ENCODE data around the gene CREBZF.
"Not testable (repeated sequence)": the region's sequence is repeated elsewhere in the genome, so short reads cannot be mapped to it uniquely, and the experiment has no call there.

The CREBZF gene

DNA sequence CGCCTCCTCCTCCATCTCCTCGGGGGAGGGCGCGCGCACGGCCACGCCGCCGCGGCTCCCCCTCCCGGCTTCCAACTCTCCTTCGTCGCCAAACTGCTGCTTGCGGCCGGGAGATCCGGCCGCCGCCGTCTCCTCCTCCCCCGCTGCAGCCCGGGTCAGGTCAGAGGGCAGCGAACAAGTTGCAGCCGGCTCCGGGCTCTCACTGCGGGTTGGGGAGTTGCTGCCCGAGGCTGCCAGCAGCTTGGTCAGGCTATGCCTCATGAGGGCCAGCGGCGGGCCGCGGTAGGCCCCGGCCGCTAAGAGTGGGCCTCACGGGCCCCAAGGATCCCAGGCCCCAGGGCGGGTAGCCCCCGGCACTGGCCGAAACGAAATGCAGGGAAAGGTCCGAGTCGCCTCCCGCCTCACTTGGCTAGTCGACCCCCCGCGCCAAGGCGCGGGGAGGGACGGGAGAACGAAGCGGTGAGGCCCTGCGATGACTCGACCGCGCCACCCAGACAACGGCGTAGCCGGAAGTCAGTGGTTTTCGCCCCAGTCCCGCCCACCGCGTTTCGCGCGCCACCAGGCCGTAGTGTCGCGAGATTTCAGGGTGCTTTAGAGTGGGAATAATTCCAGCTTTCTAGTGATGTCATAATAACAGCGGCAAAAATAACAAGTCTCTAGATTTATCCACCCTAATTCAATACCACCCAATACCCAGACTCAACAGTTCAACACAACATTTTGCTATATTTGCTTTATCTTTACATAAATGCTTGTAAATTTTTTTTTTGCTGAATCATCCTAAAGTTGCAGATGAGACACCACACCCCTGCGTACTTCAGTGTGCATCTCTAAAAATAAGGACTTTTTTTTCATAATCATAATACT lies at the start of gene CREBZF:
Gene CREBZF (minus strand): TSS at position 515 of the 867 bp plus-strand sequence. CDS start 254 bp downstream, at position 261.
- DNase-seq = peak; percentile 98 to 99 (median 98)

DNA sequence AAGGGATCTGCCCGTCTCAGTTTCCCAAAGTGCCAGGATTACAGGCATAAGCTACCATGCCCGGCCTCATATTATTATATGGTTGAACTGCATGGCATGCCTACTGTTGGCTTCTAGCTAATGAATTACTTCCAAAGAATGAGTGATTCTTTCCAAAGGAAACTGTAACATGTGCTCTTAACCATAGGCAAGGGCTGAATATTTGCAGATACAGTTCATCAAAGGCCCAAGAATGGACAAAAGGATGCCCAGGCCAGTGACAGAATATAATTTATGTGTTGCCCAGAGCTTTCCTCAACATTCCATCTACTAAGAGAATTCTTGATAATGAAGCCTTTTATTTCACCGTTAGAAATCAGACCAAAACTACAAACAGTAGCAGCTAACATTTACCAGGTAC lies 48.0 kb upstream of the CREBZF start:
- no peak for DNase-seq

DNA sequence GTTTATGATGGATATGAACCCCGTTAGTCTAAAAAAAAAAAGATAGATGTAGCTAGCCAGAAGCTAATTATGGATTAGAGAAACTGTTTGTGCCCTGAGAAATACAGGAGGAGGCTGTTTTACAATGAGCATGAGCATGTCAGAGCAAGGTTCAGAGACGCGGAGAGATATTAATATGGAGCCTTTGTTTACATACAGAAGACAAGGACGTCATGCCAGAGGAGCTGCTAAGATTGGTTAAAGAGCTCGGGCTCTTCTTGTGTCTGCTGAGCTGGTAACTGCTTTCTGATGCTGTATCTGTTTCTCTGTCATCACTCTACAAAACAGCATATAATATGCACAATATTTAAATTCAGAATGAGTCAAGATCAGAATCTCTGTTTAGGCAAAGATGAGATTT lies 46.0 kb upstream of the CREBZF start:
- DNase-seq = no peak

DNA sequence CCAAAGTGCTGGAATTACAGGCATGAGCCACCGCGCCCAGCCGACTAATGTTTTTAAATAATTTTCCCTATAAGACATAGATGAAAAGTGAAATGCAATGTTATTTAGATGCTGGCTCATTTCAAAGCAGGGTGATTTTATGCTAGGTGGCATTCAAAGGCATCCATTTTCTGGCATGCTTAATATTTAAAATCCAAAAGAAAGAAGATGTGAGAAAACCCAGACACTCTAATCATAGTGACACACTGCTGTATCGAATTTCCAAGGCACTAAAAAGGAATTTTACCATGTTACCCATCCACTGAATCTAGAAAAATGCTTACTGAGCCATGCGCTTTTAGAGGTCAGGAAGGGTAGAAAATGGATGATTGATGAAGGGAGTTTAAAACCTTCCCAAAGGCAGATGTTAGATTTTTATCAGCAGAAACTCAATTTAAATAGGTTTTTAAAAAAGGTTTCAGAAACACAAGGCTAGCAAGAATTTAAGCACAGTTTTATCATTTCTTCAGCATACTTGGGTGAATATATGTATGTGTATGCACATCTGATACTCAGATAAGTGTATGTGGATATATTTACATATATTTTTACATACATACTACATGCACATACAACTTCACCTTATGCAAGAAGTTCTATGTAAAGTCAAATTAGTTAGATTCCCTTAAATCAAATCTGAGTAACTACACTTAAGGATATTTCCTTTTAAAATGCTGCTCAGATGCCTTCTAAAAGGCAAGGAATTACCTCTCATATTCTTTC lies 45.2 kb upstream of the CREBZF start:
- DNase-seq = no peak

DNA sequence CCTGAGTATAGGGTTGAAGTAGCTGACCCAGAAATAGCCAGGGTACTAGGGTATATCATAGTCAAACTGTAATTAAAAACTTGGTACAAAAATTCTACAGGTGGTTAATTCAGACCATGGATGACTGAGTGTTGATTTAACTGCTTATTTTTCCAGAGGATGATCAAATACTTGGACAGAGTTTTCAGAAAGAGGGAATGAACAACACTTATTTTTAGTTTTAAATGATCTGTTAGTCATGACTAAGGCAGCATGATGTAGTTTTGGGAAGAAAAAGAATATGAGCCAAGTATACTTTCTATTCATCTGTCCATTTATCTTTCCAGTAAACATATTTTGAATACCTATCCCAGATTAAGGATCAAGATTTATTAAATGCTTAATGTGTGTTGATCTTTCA lies 40.9 kb upstream of the CREBZF start:
- no peak for DNase-seq

- no peak for DNase-seq
Measured at GRCh38 chr11:85704967-85705366, 40.0 kb upstream of the CREBZF start.

DNA sequence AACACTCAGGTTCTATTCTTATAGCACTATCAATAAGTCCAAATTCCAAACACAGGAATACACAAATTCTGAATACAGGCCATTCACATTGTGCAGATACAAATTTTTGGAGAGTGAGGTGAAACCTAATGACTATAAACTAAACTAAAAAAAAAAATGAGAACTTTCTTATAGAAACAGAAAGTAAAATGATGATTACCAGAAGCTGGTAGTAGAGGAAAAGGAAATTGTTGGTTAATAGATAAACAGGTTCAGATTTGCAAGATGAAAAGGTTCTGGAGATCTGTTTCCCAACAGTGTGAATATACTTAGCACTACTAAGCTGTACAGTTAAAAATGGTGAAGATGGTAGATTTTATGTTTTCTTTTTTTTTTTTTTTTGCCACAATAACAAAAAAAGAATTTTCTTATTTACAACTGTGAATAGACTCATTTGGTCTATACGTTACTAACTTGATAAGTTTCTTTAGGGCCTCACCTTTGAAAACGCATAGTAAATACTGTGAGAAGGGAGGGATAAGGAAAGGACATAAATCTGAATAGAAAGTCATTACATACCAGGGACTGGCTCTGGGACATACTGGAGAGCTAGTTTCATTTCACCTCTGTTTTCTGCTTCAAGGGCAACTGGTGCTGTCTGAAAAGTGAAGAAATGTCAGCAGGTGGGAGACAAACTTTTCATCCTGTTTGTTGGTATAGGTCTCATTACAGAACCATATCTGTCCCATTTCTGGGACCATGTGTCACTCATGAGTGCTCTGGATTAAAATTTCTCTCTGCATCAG lies 35.2 kb upstream of the CREBZF start:
- peak in 2 of 3 donors; percentile 14 to 29 for DNase-seq

DNA sequence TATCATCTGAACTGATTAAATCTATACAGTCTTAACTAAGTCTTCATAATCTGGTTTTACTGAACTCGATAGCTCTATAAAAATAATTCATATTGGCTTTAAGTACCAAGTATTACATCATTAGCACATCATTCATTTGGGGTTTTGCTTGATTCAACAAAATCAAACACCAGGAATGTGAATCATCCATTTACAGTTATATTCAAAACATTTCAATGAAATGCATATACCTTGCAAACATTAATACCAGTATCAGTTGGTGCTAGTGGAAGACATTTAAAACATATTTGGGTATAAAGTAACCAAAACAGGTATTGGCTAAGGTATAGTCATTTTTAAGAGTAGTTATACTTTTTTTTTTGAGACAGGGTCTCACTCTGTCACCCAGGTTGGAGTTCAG lies 33.3 kb upstream of the CREBZF start:
- no peak for DNase-seq

GRCh38 chr11:85697747-85698146 lies 32.8 kb upstream of the CREBZF start:
- DNase-seq = peak in 1 of 3 donors; percentile 9

GRCh38 chr11:85695546-85695945 lies 30.6 kb upstream of the CREBZF start:
- DNase-seq = no peak

- peak; percentile 20 to 25 (median 21) for DNase-seq
Measured at GRCh38 chr11:85694385-85694980, 29.6 kb upstream of the CREBZF start.

DNA sequence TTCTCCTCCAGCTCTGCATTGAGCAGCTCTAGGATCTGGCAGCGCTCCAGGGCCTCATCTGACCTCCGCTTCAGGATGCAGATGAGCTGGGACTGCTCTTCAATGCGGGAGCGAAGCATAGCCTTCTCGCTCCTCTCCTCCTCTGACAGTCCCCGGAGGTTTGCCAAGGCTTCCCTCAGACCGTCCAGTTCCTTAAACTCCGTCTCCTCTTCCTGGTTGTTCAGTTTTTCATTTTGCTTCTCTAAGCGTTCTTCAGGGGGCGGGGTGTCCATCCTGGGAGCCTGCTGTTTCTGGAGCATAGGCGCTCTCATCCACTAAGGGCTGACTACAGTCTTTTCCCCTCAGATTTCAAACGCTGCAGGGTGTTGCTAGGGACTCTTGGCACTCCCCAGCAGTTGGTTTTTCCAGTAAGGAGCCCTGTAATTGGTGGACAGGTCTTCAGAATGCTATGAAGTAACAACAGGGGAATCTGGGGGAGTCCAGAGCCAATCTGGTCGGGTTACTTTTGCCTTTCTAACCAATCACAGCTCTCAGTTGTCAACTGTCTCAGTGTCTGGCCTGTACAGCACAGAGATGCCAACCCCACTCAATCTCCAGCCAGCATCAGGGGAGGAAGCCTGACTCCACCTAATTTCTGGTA lies 21.0 kb upstream of the CREBZF start, which contains the start of gene CCDC89:
Gene CCDC89 (minus strand): TSS at position 376 of the 640 bp plus-strand sequence. CDS start 65 bp downstream, at position 311.
- DNase-seq = no peak

- DNase-seq = no peak
Measured at GRCh38 chr11:85685125-85685819, 20.3 kb upstream of the CREBZF start.

- peak; percentile 39 to 60 (median 43) for DNase-seq
Measured at GRCh38 chr11:85682330-85683305, 17.7 kb upstream of the CREBZF start.

GRCh38 chr11:85680897-85681296 lies 16.0 kb upstream of the CREBZF start:
- no peak for DNase-seq

- DNase-seq = no peak
Measured at GRCh38 chr11:85679576-85679975, 14.6 kb upstream of the CREBZF start.

DNA sequence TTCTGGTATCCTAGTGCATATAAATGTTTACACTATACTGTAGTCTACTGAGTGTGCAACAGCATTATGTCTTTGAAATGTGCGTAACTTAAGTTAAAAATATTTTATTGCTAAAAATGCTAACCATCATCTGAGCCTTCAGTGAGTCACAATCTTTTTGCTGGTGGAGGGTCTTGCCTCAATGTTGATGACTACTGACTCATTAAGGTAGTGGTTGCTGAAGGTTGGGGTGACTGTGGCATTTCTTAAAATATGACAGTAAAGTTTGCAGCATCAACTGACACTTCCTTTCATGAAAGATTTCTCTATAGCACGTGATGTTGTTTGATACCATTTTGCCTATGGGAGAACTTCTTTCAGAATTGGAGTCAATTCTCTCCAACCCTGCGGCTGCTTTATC lies 8.5 kb upstream of the CREBZF start:
- no peak for DNase-seq

DNA sequence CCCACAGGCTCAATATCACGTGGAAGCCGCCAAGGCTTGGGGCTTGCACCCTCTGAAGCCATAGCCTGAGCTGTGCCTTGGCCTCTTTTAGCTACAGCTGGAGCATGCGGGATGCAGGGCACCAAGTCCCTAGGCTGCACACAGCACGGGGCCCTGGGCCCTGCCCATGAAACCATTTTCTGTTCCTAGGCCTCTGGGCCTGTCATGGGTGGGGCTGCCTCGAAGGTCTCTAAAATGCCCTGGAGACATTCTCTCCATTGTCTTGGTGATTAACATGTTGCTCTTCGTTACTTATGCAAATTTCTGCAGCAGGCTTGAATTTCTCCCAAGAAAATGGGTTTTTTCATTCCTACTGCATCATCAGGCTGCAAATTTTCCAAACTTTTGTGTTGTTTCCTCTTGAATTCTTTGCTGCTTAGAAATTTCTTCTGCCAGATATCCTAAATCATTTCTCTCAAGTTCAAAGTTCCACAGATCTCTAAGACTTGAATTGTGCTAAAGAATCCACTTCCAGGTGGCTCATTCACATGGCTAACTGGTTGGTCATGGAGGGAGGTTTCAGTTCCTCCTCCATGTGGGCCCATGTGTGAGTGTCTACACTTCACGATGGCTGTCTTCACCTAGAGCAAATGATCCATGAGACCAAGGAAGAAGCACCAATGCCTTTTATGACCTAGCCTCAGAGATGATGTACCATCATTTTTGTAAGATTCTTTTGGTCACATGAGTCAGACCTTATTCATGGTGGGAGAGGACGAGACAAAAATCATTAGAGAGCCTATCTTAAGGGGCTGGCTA lies 7.4 kb upstream of the CREBZF start:
- no peak for DNase-seq

DNA sequence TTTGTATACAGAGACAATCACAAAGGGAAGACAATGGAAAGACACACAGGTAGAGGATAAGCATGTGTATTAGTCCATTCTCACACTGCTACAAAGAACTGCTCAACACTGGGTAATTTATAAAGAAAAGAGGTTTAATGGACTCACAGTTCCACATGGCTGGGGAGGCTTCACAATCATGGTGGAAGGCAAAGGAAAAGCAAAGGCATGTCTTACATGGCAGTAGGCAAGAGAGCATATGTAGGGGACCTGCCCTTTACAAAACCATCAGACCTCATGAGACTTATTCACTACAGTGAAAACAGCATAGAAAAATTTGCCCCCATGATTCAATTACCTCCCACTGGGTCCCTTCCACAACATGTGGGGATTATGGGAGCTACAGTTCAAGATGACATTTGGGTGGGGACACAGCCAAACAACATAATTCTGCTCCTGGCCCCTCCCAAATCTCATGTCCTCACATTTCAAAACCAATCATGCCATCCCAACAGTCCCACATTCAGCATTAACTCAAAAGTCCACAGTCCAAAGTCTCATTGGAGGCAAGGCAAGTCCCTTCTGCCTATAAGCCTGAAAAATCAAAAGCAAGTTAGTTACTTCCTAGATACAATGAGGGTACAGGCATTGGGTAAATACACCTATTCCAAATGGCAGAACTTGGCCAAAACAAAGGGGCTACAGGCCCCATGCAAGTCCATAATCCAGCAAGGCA lies 6.2 kb upstream of the CREBZF start:
- DNase-seq = not testable (repeated sequence)
